GM23338 (cell line): ENCODE measurements around the gene TRMT11. TPM values are rescaled to one million over a fixed set of nuclear protein-coding genes. Genes with fewer than 3 reads are reported as not detected.

Experiments used
- ATAC-seq: fragments of 200-7000 bp; cut with Tn5 transposase; 3 replicates; pipeline ENCODE4 v1.9.1; 2020
- DNase-seq: peaks from one replicate; pipeline ENCODE4 v3.0.0-alpha.2; 2015; ENCODE audit warnings: low spot score
- H2AFZ ChIP-seq: fragments of 200-600 bp; sonication (generic); 2 replicates; pipeline ENCODE4 v1.8.0; 2016; ENCODE audit warnings: antibody characterized with exemption, mild to moderate bottlenecking, moderate library complexity
- H3F3A ChIP-seq: fragments of 200-600 bp; sonication (generic); replicated peaks from 2 replicates; pipeline ENCODE4 v1.8.0; 2017; ENCODE audit warnings: antibody characterized with exemption, mixed run types, low read depth
- H3K27ac ChIP-seq: fragments of 200-600 bp; sonication (generic); 2 replicates; pipeline ENCODE4 v1.6.1; 2016; ENCODE audit warnings: low read depth
- H3K27me3 ChIP-seq: fragments of 200-600 bp; sonication (generic); 2 replicates; pipeline ENCODE4 v1.8.0; 2016; ENCODE audit warnings: mild to moderate bottlenecking, mixed run types, moderate library complexity; ENCODE audit not compliant: insufficient read depth
- H3K36me3 ChIP-seq: fragments of 200-600 bp; sonication (generic); 2 replicates; pipeline ENCODE4 v1.8.0; 2016; ENCODE audit warnings: mild to moderate bottlenecking; ENCODE audit not compliant: insufficient read depth
- H3K4me1 ChIP-seq: fragments of 200-600 bp; sonication (generic); 2 replicates; pipeline ENCODE4 v1.8.0; 2016; ENCODE audit warnings: mild to moderate bottlenecking, moderate library complexity; ENCODE audit not compliant: insufficient read depth
- H3K4me2 ChIP-seq: fragments of 200-600 bp; sonication (generic); 2 replicates; pipeline ENCODE4 v1.7.1; 2017; ENCODE audit warnings: mixed run types
- H3K4me3 ChIP-seq: fragments of 200-600 bp; sonication (generic); 2 replicates; pipeline ENCODE4 v1.6.1; 2016; ENCODE audit warnings: mixed run types
- H3K79me2 ChIP-seq: fragments of 200-600 bp; sonication (generic); replicated peaks from 2 replicates; pipeline ENCODE4 v1.8.0; 2017; ENCODE audit warnings: mild to moderate bottlenecking; ENCODE audit not compliant: insufficient read depth
- H3K9me2 ChIP-seq: fragments of 200-600 bp; sonication (generic); 2 replicates; pipeline ENCODE4 v1.8.0; 2017; ENCODE audit not compliant: insufficient read depth
- H4K20me1 ChIP-seq: fragments of 200-600 bp; sonication (generic); replicated peaks from 2 replicates; pipeline ENCODE4 v1.8.0; 2017; ENCODE audit warnings: mild to moderate bottlenecking; ENCODE audit not compliant: insufficient read depth
- H3K27ac Mint-ChIP-seq: 2 replicates; pipeline ENCODE4 v1.8.0; 2020; ENCODE audit warnings: inconsistent platforms, mild to moderate bottlenecking, moderate library complexity, mixed read lengths
- H3K27me3 Mint-ChIP-seq: 3 replicates; pipeline ENCODE4 v1.8.0; 2022; ENCODE audit warnings: low read depth, mild to moderate bottlenecking, moderate library complexity, mixed read lengths, inconsistent platforms; ENCODE audit not compliant: insufficient read depth, poor library complexity
- H3K36me3 Mint-ChIP-seq: 3 replicates; pipeline ENCODE4 v1.8.0; 2021; ENCODE audit warnings: low read depth, mild to moderate bottlenecking, inconsistent platforms, moderate library complexity, mixed read lengths
- H3K4me1 Mint-ChIP-seq: 3 replicates; pipeline ENCODE4 v1.8.0; 2020; ENCODE audit warnings: mild to moderate bottlenecking, inconsistent platforms, mixed read lengths
- H3K4me3 Mint-ChIP-seq: 3 replicates; pipeline ENCODE4 v1.8.0; 2021; ENCODE audit warnings: moderate library complexity, mild to moderate bottlenecking, inconsistent platforms, mixed read lengths
- H3K9me3 Mint-ChIP-seq: 3 replicates; pipeline ENCODE4 v1.8.0; 2020; ENCODE audit warnings: moderate library complexity, mild to moderate bottlenecking, inconsistent platforms, mixed read lengths
- CREB1 ChIP-seq: fragments of 250-450 bp; sonication (Bioruptor Pico); IDR thresholded peaks from 2 replicates; pipeline ENCODE4 v1.5.0; 2020; ENCODE audit warnings: low read depth, mild to moderate bottlenecking, moderate library complexity
- EZH2phosphoT487 ChIP-seq: fragments of 200-600 bp; sonication (generic); IDR thresholded peaks from one replicate; pipeline ENCODE4 v1.8.1; 2018; ENCODE audit warnings: antibody characterized with exemption; ENCODE audit not compliant: unreplicated experiment
- NANOG ChIP-seq: IDR thresholded peaks from 2 replicates; pipeline ENCODE4 v1.6.1; 2016; ENCODE audit warnings: antibody characterized with exemption, borderline replicate concordance
- POLR2AphosphoS5 ChIP-seq: IDR thresholded peaks from 2 replicates; pipeline ENCODE4 v1.6.1; 2016; ENCODE audit warnings: antibody characterized with exemption, low read depth
- STAT1 ChIP-seq: IDR thresholded peaks from one replicate; pipeline ENCODE4 v1.6.1; 2016; ENCODE audit warnings: antibody characterized with exemption; ENCODE audit not compliant: unreplicated experiment
- ZNF114 ChIP-seq: fragments of 250-450 bp; sonication (Bioruptor Pico); IDR thresholded peaks from 2 replicates; pipeline ENCODE4 v1.5.0; 2020; ENCODE audit warnings: mild to moderate bottlenecking, moderate library complexity
- ZNF331 ChIP-seq: fragments of 250-450 bp; sonication (Bioruptor Pico); IDR thresholded peaks from 2 replicates; pipeline ENCODE4 v1.5.0; 2020; ENCODE audit warnings: low read depth, mild to moderate bottlenecking, moderate library complexity
- polyA plus RNA-seq: library from polyadenylated mRNA; unstranded; fragments of >200 nt; fragmentation: Nextera tagmentation; extraction: Ambion mirVana; gene quantifications from 2 replicates; pipeline ENCODE4 v1.2.1, GENCODE V29; 2016
- total RNA-seq: library from RNA; depleted of rRNA; stranded (reverse); fragments of >200 nt; shearing (Covaris generic); gene quantifications from 2 replicates; pipeline ENCODE4 v1.2.3, GENCODE V29; 2014
- TF ChIP-seq, protein P1 (sequence below): fragments of 250-450 bp; sonication (Bioruptor Pico); IDR thresholded peaks from 2 replicates; pipeline ENCODE4 v1.5.0; 2020; ENCODE audit warnings: mild to moderate bottlenecking, moderate library complexity
- TF ChIP-seq, protein P2 (sequence below), 2 experiments: fragments of 200-600 bp in 1 of 2; sonication (generic) in 1 of 2; conservative IDR thresholded peaks; 2 replicates each; pipeline versions ENCODE4 v1.5.1 to v1.6.1; 2016 to 2017; ENCODE audit warnings: antibody characterized with exemption in 2 of 2, low read depth in 2 of 2, mild to moderate bottlenecking in 2 of 2, moderate library complexity in 1 of 2
- TF ChIP-seq, protein P3 (sequence below): IDR thresholded peaks from 2 replicates; pipeline ENCODE4 v1.6.1; 2016; ENCODE audit warnings: antibody characterized with exemption

The TRMT11 gene
- total and polyA plus RNA-seq, 2 experiments from 2014 or later: 49.5 to 50.9 TPM

DNA sequence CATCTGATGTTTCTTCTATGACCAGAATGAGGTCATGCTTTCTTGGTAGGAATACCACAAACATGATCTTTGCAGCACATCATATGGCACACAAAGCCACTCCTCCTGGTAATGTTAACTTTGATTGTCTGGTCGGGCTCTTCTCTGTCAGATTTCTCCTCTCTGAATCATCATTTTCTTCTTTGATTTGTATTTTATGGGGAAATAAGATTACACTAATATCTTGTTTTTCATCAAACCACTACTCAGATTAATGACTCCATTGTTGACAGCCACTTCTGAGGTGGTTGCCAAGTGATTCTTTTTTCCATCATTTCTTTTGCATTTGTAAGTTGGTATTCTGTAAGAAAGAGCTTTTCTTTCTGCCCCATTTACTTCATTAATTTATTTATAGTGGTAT lies 29.5 kb downstream of the TRMT11 start:
- TF ChIP-seq NANOG (no peak), ZNF331 (CRISPR knock-in tag) (no peak), ZNF114 (CRISPR knock-in tag) (no peak), EZH2phosphoT487 (no peak), POLR2AphosphoS5 (no peak)
- TF ChIP-seq, protein P1, sequence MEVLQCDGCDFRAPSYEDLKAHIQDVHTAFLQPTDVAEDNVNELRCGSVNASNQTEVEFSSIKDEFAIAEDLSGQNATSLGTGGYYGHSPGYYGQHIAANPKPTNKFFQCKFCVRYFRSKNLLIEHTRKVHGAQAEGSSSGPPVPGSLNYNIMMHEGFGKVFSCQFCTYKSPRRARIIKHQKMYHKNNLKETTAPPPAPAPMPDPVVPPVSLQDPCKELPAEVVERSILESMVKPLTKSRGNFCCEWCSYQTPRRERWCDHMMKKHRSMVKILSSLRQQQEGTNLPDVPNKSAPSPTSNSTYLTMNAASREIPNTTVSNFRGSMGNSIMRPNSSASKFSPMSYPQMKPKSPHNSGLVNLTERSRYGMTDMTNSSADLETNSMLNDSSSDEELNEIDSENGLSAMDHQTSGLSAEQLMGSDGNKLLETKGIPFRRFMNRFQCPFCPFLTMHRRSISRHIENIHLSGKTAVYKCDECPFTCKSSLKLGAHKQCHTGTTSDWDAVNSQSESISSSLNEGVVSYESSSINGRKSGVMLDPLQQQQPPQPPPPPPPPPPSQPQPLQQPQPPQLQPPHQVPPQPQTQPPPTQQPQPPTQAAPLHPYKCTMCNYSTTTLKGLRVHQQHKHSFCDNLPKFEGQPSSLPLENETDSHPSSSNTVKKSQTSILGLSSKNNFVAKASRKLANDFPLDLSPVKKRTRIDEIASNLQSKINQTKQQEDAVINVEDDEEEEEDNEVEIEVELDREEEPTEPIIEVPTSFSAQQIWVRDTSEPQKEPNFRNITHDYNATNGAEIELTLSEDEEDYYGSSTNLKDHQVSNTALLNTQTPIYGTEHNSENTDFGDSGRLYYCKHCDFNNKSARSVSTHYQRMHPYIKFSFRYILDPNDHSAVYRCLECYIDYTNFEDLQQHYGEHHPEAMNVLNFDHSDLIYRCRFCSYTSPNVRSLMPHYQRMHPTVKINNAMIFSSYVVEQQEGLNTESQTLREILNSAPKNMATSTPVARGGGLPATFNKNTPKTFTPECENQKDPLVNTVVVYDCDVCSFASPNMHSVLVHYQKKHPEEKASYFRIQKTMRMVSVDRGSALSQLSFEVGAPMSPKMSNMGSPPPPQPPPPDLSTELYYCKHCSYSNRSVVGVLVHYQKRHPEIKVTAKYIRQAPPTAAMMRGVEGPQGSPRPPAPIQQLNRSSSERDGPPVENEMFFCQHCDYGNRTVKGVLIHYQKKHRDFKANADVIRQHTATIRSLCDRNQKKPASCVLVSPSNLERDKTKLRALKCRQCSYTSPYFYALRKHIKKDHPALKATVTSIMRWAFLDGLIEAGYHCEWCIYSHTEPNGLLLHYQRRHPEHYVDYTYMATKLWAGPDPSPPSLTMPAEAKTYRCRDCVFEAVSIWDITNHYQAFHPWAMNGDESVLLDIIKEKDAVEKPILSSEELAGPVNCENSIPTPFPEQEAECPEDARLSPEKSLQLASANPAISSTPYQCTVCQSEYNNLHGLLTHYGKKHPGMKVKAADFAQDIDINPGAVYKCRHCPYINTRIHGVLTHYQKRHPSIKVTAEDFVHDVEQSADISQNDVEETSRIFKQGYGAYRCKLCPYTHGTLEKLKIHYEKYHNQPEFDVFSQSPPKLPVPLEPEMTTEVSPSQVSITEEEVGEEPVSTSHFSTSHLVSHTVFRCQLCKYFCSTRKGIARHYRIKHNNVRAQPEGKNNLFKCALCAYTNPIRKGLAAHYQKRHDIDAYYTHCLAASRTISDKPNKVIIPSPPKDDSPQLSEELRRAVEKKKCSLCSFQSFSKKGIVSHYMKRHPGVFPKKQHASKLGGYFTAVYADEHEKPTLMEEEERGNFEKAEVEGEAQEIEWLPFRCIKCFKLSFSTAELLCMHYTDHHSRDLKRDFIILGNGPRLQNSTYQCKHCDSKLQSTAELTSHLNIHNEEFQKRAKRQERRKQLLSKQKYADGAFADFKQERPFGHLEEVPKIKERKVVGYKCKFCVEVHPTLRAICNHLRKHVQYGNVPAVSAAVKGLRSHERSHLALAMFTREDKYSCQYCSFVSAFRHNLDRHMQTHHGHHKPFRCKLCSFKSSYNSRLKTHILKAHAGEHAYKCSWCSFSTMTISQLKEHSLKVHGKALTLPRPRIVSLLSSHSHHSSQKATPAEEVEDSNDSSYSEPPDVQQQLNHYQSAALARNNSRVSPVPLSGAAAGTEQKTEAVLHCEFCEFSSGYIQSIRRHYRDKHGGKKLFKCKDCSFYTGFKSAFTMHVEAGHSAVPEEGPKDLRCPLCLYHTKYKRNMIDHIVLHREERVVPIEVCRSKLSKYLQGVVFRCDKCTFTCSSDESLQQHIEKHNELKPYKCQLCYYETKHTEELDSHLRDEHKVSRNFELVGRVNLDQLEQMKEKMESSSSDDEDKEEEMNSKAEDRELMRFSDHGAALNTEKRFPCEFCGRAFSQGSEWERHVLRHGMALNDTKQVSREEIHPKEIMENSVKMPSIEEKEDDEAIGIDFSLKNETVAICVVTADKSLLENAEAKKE (CRISPR knock-in tag): no peak
- no peak overlapping the region for H3K4me3 ChIP-seq
- no peaks in the 10 kb centered on the region for H3K27me3 ChIP-seq
- no peaks in the 10 kb centered on the region for H3K27me3 Mint-ChIP-seq
- DNase-seq (no peak), ATAC-seq (no peak)
- H3K9me2 ChIP-seq: no peaks in the 10 kb centered on the region
- H4K20me1 ChIP-seq: no peaks in the 10 kb centered on the region
- no peak overlapping the region for H3K4me2 ChIP-seq
- no peak overlapping the region for H3K27ac Mint-ChIP-seq
- H2AFZ ChIP-seq: no peak overlapping the region
- no peaks in the 10 kb centered on the region for H3K79me2 ChIP-seq
- H3K4me1 Mint-ChIP-seq: no peaks in the 10 kb centered on the region
- H3K4me1 ChIP-seq: no peaks in the 10 kb centered on the region
- H3K9me3 Mint-ChIP-seq: no peaks in the 10 kb centered on the region
- H3K36me3 ChIP-seq: peaks cover 46% of the 10 kb centered on the region; the same call in 1 of the 2 replicates
- peaks cover 63% of the 10 kb centered on the region for H3K36me3 Mint-ChIP-seq
- no peak overlapping the region for H3K27ac ChIP-seq
- H3F3A ChIP-seq: no peaks in the 10 kb centered on the region
- no peak overlapping the region for H3K4me3 Mint-ChIP-seq

DNA sequence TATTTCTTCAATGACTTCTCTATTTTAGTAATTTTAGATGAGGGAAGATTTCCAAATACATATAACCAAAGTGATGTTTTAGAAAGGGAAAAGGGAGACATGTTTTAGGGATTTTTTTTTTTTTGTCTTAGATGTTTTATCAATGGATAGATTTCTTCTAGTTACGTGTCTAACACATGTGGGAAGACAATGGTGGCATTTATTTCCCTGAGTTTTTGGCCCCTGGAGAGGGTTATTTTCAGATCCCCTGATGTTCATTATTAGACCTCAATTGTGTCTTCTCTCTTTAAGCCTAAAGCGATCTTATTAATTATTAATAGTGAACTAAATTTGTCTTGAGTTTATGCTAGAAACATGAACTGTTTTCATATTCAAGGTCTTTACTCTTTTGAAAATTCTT lies 30.3 kb downstream of the TRMT11 start:
- no peak overlapping the region for H3K27ac Mint-ChIP-seq
- DNase-seq: no peak
- no peak overlapping the region for H3K4me3 ChIP-seq
- TF ChIP-seq, protein P2, sequence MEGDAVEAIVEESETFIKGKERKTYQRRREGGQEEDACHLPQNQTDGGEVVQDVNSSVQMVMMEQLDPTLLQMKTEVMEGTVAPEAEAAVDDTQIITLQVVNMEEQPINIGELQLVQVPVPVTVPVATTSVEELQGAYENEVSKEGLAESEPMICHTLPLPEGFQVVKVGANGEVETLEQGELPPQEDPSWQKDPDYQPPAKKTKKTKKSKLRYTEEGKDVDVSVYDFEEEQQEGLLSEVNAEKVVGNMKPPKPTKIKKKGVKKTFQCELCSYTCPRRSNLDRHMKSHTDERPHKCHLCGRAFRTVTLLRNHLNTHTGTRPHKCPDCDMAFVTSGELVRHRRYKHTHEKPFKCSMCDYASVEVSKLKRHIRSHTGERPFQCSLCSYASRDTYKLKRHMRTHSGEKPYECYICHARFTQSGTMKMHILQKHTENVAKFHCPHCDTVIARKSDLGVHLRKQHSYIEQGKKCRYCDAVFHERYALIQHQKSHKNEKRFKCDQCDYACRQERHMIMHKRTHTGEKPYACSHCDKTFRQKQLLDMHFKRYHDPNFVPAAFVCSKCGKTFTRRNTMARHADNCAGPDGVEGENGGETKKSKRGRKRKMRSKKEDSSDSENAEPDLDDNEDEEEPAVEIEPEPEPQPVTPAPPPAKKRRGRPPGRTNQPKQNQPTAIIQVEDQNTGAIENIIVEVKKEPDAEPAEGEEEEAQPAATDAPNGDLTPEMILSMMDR (conservative IDR thresholded peaks at IDR 0.05; ENCODE audit: low read depth in 2 of 2): no peak
- no peak for TF ChIP-seq CREB1 (CRISPR knock-in tag)
- no peak for TF ChIP-seq ZNF114 (CRISPR knock-in tag)
- TF ChIP-seq STAT1: no peak
- TF ChIP-seq, protein P3, sequence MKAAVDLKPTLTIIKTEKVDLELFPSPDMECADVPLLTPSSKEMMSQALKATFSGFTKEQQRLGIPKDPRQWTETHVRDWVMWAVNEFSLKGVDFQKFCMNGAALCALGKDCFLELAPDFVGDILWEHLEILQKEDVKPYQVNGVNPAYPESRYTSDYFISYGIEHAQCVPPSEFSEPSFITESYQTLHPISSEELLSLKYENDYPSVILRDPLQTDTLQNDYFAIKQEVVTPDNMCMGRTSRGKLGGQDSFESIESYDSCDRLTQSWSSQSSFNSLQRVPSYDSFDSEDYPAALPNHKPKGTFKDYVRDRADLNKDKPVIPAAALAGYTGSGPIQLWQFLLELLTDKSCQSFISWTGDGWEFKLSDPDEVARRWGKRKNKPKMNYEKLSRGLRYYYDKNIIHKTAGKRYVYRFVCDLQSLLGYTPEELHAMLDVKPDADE: no peak

More for the DNA sequence above, 30.3 kb downstream of the TRMT11 start:
- Histone ChIP-seq H2AFZ (no peak overlapping the region), H3K9me2 (no peaks in the 10 kb centered on the region), H3K4me1 (no peaks in the 10 kb centered on the region), H3K79me2 (no peaks in the 10 kb centered on the region), H3K36me3 (peaks cover 46% of the 10 kb centered on the region; the same call in 1 of the 2 replicates), H3K27me3 (no peaks in the 10 kb centered on the region), H3F3A (no peaks in the 10 kb centered on the region), H4K20me1 (no peaks in the 10 kb centered on the region), H3K27ac (no peak overlapping the region), H3K4me2 (no peak overlapping the region)
- Mint-ChIP-seq H3K36me3 (peaks cover 66% of the 10 kb centered on the region), H3K9me3 (no peaks in the 10 kb centered on the region), H3K27me3 (no peaks in the 10 kb centered on the region), H3K4me1 (no peaks in the 10 kb centered on the region), H3K4me3 (no peak overlapping the region)
- ATAC-seq: no peak
